ENCODE results near the gene PLA2G3.
"Not testable (repeated sequence)": the region's sequence is repeated elsewhere in the genome, so short reads cannot be mapped to it uniquely, and the experiment has no call there.

The PLA2G3 gene

DNA sequence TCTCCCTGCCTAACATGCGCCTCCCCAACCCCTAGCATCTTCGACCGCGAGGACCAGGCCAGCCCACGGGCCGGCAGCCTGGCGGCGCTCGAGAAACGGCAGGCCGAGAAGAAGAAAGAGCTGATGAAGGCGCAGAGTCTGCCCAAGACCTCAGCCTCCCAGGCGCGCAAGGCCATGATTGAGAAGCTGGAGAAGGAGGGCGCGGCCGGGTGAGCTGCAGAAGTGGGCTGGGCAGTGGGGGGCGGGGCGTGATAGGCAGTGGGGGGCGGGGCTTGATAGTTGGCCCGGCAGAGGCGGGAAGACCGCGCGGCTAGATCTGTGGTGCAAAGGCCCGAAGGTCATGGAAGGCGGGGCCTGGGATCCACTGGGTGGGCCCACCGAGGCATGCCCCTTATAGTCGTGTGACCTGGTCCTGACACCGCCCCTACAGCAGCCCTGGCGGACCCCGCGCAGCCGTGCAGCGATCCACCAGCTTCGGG lies 41.6 kb downstream of the PLA2G3 start:
- FAIRE-seq: no peak

DNA sequence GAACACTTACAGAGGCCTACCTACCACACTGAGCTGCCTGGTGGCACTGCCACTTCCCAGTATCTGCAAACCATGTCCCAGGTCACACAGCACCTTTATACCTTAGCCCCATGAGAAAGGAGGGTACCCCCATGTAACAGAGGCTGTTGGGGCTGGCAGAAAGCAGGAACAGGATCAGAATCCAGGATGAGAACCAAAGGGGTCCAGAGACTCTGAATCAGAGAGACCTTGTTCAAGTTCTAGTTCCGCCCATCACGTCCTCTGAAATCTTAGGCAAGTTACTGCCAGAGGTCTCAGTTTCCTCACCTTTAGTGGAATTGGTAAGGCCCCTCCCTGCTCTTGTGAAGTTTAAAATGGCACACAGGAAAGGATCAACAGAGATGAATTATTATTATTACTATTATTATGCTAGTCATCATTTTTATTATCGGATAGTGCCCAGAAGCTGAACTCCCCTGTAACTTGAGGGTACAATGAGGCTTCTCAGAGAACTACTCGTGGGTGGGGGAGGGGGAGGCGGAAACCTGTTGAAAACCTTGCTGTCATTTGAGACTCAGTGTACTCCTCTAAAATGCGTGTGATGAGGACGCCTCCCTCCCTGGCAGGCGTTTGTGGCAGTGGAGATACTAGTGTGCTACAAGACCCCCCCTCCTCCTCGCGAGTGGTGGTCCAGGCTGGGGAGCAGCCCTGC lies 42.2 kb downstream of the PLA2G3 start:
- FAIRE-seq: no peak

DNA sequence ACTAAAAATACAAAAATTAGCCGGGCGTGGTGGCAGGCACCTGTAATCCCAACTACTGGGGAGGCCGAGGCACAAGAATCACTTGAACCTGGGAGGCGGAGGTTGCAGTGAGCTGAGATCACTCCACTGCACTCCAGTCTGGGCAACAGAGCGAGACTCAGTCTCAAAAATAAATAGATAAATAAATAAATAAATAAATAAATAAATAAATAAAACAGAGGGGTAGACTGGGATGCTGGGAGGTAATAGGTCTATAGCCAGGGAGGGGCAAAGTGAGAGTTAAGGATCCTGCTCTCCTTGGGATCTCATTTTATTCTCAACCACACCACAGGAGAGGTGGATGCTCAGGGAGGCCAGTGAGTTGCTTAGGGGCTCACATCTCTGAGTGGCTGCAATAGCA lies 42.8 kb downstream of the PLA2G3 start:
- FAIRE-seq: not testable (repeated sequence)

DNA sequence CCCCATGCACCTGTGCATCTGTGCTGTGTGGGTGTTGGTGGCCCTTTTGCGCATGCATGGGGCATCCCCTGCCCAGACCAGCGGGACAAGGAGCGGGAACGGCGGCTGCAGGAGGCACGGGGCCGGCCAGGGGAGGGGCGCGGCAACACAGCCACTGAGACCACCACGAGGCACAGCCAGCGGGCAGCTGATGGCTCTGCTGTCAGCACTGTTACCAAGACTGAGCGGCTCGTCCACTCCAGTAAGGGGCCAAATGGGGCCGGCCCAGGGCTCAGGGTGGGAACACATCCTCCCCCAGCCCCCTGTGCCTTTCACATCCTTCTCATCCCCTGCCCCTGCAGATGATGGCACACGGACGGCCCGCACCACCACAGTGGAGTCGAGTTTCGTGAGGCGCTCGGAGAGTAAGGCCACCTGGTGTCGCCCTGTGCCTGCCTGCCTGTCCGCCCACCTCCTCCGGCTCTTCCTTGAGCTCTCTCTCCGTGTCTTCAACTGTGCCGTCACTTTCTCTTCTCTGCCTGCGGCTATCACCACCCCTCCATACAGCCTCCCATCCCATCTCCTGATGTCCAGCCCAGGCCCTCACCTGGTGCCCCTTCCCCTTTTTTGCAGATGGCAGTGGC lies 43.5 kb downstream of the PLA2G3 start:
- no peak for FAIRE-seq

DNA sequence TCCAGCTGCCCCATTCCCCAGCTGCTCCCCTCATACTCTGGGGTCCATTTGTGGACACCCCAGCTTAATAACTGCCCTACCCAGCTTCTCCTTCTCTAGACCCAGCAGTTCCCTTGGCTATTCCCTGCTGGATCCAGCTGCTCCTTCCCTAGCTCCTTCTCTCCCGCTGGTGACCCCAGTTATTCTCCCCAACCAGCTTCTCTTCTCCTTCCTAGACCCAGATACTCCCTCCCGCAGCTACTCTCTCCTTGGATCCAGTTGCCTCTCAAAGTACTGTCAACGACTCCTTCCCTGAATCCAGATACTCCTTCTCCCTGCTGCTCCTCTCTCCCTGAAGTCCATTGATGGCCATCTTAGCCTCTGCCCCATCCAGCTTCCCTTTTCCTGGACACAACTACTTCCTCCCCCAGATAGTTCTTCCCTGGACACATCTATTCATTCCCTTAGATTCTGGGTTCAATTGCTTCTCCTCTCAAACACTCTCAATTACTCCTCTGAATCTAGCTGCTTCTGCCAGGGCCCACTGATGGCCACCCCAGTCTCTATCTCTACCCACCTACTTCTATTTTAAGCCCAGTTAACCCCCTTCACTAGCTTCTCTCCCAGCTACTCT lies 44.6 kb downstream of the PLA2G3 start:
- FAIRE-seq: no peak

DNA sequence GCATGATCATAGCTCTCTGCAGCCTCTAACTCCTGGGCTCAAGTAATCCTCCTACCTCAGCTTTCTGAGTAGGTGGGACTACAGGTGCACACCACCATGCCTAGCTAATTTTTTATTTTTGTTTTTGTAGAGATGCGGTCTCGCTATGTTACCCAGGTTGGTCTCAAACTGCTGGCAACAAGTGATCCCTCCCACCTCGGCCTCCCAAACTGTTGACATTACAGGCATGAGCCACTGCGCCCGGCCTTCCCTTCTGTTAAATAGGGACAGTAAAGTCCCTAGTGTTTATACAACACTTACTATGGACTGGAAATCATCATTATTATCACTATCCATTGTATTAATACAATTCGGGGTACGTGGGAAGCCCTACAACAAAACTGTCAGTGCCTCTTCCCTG lies 45.6 kb downstream of the PLA2G3 start:
- FAIRE-seq: no peak

DNA sequence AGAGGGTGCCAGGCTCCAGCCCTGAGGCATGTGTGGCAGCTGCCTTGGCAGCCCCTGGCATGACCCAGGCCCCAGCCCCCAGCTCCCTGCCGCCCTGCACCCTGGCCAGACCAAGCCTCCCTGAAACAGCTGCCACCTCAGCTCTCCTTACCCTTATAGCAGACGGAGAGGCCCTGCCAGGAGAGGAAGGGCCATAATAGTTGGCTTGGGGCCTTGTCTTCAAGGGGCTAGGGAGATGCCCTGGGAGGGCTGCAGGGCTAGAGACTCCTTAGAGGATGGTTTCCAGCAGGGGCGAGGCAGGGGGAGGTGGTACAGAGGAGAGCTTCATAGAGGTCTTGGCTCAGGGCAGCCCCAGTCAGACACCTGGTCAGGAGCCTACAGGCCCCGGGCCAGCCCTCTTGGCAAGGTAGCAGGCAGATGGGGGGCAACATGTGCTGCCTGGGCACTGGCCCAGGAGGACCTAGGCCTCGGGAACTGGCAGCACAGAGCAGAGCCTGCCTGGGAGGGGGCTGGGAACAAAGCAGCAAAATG lies 46.2 kb downstream of the PLA2G3 start:
- FAIRE-seq: no peak

DNA sequence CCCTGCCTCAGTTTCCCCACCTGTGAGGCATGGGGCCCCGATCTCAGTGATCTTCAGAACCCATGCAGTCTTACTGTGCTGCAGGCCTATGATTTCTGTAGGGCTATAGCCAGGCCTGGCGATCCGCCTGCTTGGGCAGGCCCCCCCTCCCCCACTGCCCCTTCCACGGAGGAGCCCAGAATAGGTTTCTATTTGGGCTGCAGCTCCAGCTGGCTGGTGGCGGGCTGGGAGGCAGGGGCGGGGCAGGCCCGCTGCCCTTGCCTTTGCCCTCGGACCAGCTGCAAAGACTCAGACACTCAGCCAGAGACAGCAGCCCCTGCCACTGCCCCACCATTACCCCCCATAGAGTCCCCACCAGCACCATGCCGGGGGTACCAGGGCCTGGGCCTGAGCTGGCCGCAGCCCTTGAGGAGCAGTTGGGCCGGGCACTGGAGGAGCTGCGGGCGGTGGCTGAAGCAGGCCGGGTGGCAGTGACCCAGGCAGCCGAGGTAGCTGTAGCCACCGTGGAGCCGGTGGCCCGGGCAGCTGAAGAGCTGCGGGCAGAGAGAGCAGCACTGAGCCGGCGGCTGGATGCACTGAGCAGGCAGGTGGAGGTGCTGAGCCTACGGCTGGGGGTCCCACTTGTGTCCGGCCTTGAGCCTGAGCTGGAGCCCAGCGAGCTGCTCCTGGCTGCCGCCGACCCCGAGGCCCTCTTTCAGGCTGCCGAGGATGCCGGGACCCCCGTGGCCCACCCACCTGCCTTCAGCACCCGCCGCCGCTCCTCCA lies 47.0 kb downstream of the PLA2G3 start:
- no peak for FAIRE-seq

DNA sequence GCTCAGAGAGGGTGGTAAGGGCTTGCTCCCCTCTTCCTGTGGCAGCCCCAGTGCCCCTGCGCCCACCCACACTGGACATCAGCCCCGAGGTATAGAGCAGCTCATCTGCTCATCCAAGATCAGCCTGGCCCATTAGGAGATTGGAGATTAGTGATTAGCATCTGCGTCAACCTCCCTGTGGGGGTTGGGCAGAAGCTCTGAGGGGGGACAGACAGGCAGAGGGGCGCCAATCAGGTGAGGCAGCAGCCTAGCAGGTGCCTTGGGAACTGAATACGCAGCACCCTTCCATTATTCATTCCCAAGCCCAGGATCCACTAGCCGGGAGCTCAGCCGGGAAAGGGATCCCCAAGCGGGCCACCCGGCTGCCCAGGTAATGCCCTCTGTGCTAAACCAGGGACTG lies 48.1 kb downstream of the PLA2G3 start:
- no peak for FAIRE-seq

DNA sequence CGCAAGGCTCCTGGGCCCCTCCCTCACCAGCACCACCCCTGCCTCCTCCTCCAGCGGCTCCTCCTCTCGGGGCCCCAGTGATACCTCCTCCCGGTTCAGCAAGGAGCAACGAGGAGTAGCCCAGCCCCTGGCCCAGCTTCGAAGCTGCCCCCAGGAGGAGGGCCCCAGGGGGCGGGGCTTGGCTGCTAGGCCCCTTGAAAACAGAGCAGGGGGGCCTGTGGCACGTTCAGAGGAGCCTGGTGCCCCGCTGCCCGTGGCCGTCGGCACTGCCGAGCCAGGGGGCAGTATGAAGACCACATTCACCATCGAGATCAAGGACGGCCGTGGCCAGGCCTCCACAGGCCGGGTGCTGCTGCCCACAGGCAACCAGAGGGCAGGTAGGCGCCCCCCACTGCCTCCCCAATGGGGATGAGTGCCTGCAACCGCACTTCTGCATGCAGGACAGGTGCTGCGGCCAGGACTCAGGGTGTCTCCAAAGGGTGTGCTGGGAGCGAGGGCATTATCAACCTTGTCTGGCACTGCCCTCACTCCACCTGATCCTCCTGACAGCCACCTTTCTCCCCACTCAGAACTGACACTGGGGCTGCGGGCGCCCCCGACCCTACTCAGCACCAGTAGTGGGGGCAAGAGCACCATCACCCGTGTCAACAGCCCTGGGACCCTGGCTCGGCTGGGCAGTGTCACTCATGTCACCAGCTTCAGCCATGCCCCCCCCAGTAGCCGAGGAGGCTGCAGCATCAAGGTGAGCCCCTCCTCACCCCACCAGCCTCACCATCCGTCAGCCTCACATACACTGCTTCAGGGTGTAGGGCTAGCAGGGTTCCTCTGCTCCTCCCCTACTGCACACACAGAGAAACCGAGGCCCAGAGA lies 49.0 kb downstream of the PLA2G3 start:
- FAIRE-seq: no peak

DNA sequence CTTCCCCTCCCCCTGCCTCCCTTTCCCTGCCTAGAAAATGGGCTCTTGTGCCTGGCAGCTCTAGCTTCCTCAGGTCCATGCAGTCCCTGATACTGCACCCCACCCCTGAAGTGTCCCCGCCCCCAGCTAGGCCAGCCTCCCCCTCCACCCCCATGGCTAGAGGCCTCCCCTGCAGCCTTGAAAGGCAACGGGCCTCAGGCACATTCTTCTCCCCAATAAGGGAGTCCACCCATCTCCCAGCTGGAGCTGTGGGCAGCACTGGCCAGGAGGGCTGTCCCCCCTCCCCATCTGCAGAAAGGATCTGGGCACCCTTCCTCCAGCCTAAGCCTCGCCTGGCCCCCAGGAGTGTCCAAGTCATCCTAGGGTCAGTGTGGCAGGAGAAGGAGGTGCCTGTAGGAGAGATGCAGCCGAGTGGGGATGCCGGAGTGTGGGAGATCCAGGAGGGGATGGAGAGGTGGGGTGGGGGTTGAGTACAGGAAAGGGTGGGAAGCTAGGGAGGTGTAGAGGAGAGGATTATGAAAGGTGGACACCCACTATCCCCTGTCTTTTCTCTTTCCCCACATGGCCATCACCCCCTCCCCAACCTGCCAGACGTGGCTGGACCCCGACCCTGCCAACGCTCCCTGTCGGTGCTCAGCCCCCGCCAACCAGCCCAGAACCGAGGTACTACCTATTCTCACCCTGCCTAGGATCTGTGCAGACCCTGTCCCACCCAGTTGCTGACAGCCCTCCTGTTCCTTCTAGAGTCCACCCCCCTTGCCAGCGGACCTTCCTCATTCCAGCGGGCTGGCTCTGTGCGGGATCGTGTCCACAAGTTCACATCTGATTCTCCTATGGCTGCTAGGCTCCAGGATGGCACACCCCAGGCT lies 49.9 kb downstream of the PLA2G3 start:
- FAIRE-seq: no peak

DNA sequence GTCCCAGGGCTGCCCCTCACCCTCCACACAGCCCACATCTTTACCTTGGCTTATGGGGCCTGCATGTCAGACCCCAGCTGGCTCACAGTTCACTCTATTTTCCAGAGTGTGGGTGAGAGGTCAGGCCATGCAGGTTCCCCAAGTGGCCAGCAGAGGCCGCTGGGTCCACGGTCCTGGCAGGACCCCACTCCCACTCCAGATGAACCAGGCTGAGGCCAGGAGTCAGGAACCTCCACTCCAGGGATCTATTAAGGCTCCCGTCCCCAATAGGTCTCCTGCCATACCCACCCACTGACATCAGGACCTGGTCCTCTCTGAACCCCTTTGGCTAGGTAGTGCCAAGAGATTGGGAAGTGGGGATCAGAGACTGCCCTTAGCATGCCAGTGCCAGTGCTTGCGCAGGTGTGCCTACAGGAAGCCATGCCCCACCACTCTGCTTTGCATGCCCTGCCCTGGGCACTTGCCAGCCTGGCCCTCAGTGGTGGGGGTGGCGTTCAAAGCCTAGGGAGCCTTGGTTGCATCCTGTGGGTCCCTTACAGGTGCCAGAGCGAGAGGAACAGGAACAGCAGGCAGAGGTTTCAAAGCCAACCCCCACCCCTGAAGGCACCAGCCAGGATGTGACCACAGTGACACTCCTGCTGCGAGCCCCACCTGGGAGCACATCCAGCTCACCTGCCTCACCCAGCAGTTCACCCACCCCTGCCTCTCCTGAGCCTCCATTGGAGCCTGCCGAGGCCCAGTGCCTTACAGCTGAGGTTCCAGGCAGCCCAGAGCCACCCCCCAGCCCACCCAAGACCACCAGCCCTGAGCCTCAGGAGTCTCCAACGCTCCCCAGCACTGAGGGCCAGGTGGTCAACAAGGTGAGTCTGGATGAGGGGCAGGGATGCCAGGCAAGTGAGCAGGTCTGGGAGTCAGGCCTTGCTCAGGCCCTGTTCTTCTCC lies 50.9 kb downstream of the PLA2G3 start:
- no peak for FAIRE-seq

DNA sequence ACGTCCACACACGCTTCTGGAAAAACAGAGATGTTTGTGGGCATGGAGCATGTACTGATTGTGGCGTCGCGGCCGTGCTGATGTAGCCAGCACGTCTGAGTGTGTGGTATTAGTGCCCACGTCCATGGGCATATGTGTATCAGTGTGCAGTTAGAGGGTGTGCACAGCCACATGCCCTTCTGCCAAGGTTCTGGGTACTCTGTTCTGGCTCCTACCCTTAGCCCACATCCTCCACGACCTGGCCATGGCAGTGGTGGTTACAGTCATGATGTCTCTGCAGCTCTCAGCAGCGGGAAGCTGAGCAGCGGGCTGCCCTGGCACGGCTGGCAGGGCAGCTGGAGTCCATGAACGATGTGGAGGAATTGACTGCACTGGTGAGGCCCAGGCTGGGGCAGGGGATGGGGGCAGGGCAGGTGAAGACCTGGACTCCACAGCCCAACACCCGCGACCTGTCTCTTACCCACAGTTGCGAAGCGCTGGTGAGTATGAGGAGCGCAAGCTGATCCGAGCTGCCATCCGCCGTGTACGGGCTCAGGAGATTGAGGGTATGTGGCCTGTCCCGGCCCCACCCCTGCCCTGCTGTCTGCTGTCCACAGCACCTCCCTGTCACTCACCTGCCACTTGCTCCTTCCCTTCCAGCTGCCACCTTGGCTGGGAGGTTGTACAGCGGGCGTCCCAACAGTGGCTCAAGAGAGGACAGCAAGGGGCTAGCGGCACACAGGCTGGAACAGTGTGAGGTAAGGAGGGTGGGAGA lies 51.9 kb downstream of the PLA2G3 start:
- FAIRE-seq: no peak

DNA sequence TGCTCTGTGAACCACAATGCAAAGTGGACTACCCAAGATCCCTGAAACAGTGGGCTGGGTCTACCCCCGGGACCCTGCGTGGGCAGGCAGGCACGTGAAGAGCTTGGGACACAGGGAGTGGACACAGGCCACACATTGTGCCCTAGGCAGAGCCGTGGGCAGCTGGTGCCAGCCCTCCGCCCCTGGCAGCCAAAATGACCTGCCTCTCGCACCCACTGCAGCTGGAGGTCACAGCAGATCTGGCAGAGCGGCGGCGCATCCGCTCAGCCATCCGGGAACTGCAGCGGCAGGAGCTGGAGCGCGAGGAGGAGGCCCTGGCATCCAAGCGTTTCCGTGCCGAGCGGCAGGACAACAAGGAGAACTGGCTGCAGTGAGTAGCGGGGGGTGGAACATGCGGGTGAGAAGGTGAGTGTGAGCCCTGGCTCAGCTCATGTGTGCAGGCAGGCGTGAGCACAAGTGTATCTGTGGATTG lies 52.5 kb downstream of the PLA2G3 start:
- no peak for FAIRE-seq

DNA sequence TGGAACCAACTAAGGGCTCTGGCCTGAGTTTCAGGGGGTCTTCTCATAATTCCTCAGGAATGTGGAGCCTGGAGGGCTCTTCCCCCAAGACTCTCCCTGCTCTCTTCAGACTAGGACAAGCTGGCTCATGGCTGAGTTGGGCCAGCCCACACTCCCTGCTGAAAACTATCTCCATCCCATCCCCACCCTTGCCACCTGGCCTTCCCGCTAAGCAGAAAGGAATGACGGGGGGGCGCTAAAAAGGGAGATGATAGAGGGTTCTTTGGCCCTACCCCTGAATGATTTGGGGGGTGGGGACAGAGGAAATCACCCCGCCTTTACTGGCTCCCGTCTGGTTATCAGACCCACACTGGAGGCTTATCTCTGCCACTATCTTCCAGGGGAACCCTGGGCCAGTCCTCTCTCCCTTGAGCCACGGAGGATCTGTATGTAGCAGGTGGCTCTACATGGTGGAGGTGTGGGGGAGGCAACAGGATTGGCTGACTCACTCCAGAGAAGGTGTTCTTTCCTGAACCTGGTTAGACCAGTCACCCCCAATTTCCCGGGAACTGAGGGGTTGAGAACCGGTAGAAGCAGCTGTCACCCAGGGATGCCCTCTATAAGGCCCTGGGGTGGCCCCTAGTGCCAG lies 53.5 kb downstream of the PLA2G3 start:
- no peak for FAIRE-seq

DNA sequence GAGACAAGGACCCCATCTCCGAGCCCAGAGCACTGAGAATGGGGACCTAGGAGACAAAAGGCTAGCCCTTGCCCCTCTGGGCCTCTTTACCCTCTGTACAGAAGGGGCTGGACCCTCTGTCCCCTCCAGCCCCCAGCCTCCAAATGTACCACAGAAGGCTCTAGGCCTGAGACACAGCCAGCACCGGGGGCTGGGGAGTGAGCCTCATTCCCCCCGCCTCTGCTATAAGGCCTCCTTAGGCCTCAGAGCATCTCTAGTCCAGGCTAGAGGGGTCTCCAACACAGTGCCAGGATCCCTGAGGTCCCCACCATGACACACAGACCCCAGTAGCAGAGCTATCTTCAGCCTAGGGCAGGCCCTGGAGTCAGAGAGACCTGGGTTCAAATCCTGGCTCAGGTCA lies 54.4 kb downstream of the PLA2G3 start:
- FAIRE-seq: no peak

DNA sequence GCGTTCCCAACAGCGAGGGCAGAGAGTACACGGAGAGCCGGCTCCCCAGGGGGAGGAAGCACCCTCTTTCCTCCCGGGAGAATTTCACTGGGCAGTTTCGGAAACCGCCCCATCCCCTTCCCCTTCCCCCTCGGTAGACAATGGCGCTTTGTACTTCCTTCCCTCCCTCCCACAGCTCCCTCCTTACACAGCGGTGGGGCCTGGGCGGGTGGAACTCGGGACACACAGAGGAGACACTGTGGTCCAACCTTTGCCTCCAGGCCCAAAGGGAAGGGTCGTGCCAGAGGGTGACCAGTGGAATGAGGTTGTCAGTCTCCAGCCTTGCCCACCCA lies 54.8 kb downstream of the PLA2G3 start:
- no peak for FAIRE-seq

DNA sequence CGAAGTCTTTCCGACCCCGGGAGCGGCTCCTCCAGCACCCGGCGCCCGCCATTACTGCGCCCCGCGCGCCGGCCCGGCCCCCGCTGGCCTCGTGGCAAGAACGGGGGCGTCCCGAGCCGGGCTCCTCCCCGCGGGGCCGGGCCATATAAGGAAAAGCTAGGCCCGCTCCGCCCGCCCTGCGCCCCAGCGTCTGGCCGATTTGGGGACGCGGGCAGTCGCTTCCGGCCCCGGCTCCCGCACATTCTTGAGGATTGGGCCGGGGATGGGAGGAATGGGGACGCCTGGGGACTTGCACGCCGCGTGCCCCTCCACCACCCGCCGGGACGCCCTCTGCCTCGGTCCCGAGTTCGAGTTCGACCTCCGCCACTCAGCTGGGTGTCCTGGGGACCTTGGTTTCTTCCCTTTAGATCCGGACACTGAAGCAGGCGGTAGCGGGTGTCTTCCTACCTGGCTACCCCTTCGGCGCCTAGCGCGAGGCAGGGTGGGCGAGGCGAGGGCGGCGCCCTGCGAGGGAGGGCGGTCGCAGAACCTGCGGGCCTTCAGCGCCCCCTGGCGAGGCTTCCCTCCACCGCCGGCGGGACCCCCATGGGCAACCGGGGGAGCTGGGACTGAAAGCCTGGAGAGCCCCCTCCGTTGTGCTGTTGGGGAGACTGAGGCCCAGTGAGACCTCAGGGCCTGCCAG lies 55.4 kb downstream of the PLA2G3 start:
- FAIRE-seq: no peak

All from endometrium (tissue), 2 donors.